T-helper 2 cell treated with Interferon-gamma antibody and Interleukin-4, amounts not matched to agents 5 μg/mL and 100 μg/mL, for 36 hours (primary cell): ENCODE data around the gene CCDC82.
A peak's percentile ranks its signal among the peaks of the same experiment; 100 is the strongest.

Experiments used
- DNase-seq: peaks from one replicate; pipeline ENCODE4 v3.0.0; 2021; ENCODE audit warnings: low spot score
- H3K27ac Mint-ChIP-seq: one replicate; pipeline ENCODE4 v1.8.0; 2021; ENCODE audit warnings: mild to moderate bottlenecking, mixed read lengths
- H3K27me3 Mint-ChIP-seq: one replicate; pipeline ENCODE4 v1.8.0; 2021; ENCODE audit warnings: low read depth, mixed read lengths
- H3K36me3 Mint-ChIP-seq: one replicate; pipeline ENCODE4 v1.8.0; 2021; ENCODE audit warnings: low read depth, mixed read lengths
- H3K4me1 Mint-ChIP-seq: one replicate; pipeline ENCODE4 v1.8.0; 2021; ENCODE audit warnings: low read depth, mixed read lengths
- H3K4me3 Mint-ChIP-seq: one replicate; pipeline ENCODE4 v1.8.0; 2022; ENCODE audit warnings: mild to moderate bottlenecking, moderate library complexity, mixed read lengths
- H3K9me3 Mint-ChIP-seq: one replicate; pipeline ENCODE4 v1.8.0; 2021; ENCODE audit warnings: mixed read lengths

The CCDC82 gene

GRCh38 chr11:96388891-96389719, 607 bp downstream of the CCDC82 start:
- Mint-ChIP-seq H3K27me3 (no peaks in the 10 kb centered on the region), H3K4me3 (peak overlapping the region; percentile 92), H3K4me1 (peaks cover 50% of the 10 kb centered on the region), H3K27ac (peak overlapping the region; percentile 94), H3K36me3 (peaks cover 29% of the 10 kb centered on the region), H3K9me3 (no peaks in the 10 kb centered on the region)
- no peak for DNase-seq

GRCh38 chr11:96385187-96385586, 4.5 kb downstream of the CCDC82 start:
- no peak for DNase-seq
- H3K4me3 Mint-ChIP-seq, result peak overlapping the region; percentile 5
- no peak overlapping the region for H3K27ac Mint-ChIP-seq
- H3K4me1 Mint-ChIP-seq, result peaks cover 37% of the 10 kb centered on the region
- no peaks in the 10 kb centered on the region for H3K27me3 Mint-ChIP-seq
- peaks cover 28% of the 10 kb centered on the region for H3K36me3 Mint-ChIP-seq
- H3K9me3 Mint-ChIP-seq, result no peaks in the 10 kb centered on the region

GRCh38 chr11:96384156-96384555, 5.6 kb downstream of the CCDC82 start:
- no peaks in the 10 kb centered on the region for H3K27me3 Mint-ChIP-seq
- DNase-seq, result no peak
- H3K9me3 Mint-ChIP-seq, result no peaks in the 10 kb centered on the region
- peak overlapping the region; percentile 63 for H3K4me3 Mint-ChIP-seq
- peaks cover 36% of the 10 kb centered on the region for H3K36me3 Mint-ChIP-seq
- H3K27ac Mint-ChIP-seq, result peak overlapping the region; percentile 64
- peaks cover 37% of the 10 kb centered on the region for H3K4me1 Mint-ChIP-seq

GRCh38 chr11:96376796-96377195, 12.9 kb downstream of the CCDC82 start:
- no peaks in the 10 kb centered on the region for H3K9me3 Mint-ChIP-seq
- peaks cover 5% of the 10 kb centered on the region for H3K4me1 Mint-ChIP-seq
- DNase-seq, result no peak
- peaks cover 34% of the 10 kb centered on the region for H3K36me3 Mint-ChIP-seq
- H3K27ac Mint-ChIP-seq, result no peak overlapping the region
- H3K27me3 Mint-ChIP-seq, result no peaks in the 10 kb centered on the region
- H3K4me3 Mint-ChIP-seq, result no peak overlapping the region

- no peaks in the 10 kb centered on the region for H3K27me3 Mint-ChIP-seq
- H3K36me3 Mint-ChIP-seq, result peaks cover 35% of the 10 kb centered on the region
- DNase-seq, result no peak
- H3K9me3 Mint-ChIP-seq, result no peaks in the 10 kb centered on the region
- H3K27ac Mint-ChIP-seq, result no peak overlapping the region
- H3K4me1 Mint-ChIP-seq, result peaks cover 5% of the 10 kb centered on the region
- no peak overlapping the region for H3K4me3 Mint-ChIP-seq
Measured at GRCh38 chr11:96373826-96374225, 15.9 kb downstream of the CCDC82 start.

- Mint-ChIP-seq H3K9me3 (no peaks in the 10 kb centered on the region), H3K4me1 (no peaks in the 10 kb centered on the region), H3K4me3 (no peak overlapping the region), H3K36me3 (peaks cover 38% of the 10 kb centered on the region), H3K27me3 (no peaks in the 10 kb centered on the region), H3K27ac (no peak overlapping the region)
- no peak for DNase-seq
Measured at GRCh38 chr11:96367342-96367741, 22.4 kb downstream of the CCDC82 start.

- DNase-seq, result no peak
- no peaks in the 10 kb centered on the region for H3K4me1 Mint-ChIP-seq
- no peak overlapping the region for H3K27ac Mint-ChIP-seq
- no peaks in the 10 kb centered on the region for H3K9me3 Mint-ChIP-seq
- peaks cover 36% of the 10 kb centered on the region for H3K36me3 Mint-ChIP-seq
- H3K4me3 Mint-ChIP-seq, result no peak overlapping the region
- H3K27me3 Mint-ChIP-seq, result no peaks in the 10 kb centered on the region
Measured at GRCh38 chr11:96366024-96366423, 23.7 kb downstream of the CCDC82 start.

- H3K27me3 Mint-ChIP-seq, result no peaks in the 10 kb centered on the region
- H3K4me3 Mint-ChIP-seq, result no peak overlapping the region
- H3K4me1 Mint-ChIP-seq, result no peaks in the 10 kb centered on the region
- DNase-seq, result no peak
- H3K9me3 Mint-ChIP-seq, result no peaks in the 10 kb centered on the region
- peaks cover 32% of the 10 kb centered on the region for H3K36me3 Mint-ChIP-seq
- H3K27ac Mint-ChIP-seq, result no peak overlapping the region
Measured at GRCh38 chr11:96365493-96365892, 24.2 kb downstream of the CCDC82 start.

- no peak overlapping the region for H3K27ac Mint-ChIP-seq
- DNase-seq, result no peak
- peaks cover 30% of the 10 kb centered on the region for H3K36me3 Mint-ChIP-seq
- H3K4me1 Mint-ChIP-seq, result peaks cover 16% of the 10 kb centered on the region
- no peak overlapping the region for H3K4me3 Mint-ChIP-seq
- H3K9me3 Mint-ChIP-seq, result no peaks in the 10 kb centered on the region
- no peaks in the 10 kb centered on the region for H3K27me3 Mint-ChIP-seq
Measured at GRCh38 chr11:96361778-96362177, 27.9 kb downstream of the CCDC82 start.

- no peaks in the 10 kb centered on the region for H3K9me3 Mint-ChIP-seq
- H3K4me3 Mint-ChIP-seq, result no peak overlapping the region
- peaks cover 50% of the 10 kb centered on the region for H3K36me3 Mint-ChIP-seq
- no peak overlapping the region for H3K27ac Mint-ChIP-seq
- no peak for DNase-seq
- no peaks in the 10 kb centered on the region for H3K27me3 Mint-ChIP-seq
- peaks cover 16% of the 10 kb centered on the region for H3K4me1 Mint-ChIP-seq
Measured at GRCh38 chr11:96358321-96358720, 31.4 kb downstream of the CCDC82 start.

- Mint-ChIP-seq H3K4me1 (peaks cover 16% of the 10 kb centered on the region), H3K4me3 (no peak overlapping the region), H3K9me3 (no peaks in the 10 kb centered on the region), H3K27me3 (no peaks in the 10 kb centered on the region), H3K27ac (peak overlapping the region; percentile 3), H3K36me3 (peaks cover 50% of the 10 kb centered on the region)
- DNase-seq, result no peak
Measured at GRCh38 chr11:96357794-96358193, 31.9 kb downstream of the CCDC82 start.

GRCh38 chr11:96356848-96357247, 32.9 kb downstream of the CCDC82 start:
- Mint-ChIP-seq H3K4me3 (no peak overlapping the region), H3K4me1 (peaks cover 16% of the 10 kb centered on the region), H3K36me3 (peaks cover 44% of the 10 kb centered on the region), H3K27me3 (no peaks in the 10 kb centered on the region), H3K9me3 (no peaks in the 10 kb centered on the region), H3K27ac (no peak overlapping the region)
- no peak for DNase-seq

GRCh38 chr11:96342961-96343711, 46.6 kb downstream of the CCDC82 start, which contains the start of gene MAML2:
Gene MAML2, minus strand, starts transcription at chr11:96343195. Its CDS starts 1,300 bp downstream, at chr11:96341895.
- peaks cover 37% of the 10 kb centered on the region for H3K4me1 Mint-ChIP-seq

More at GRCh38 chr11:96342961-96343711, 46.6 kb downstream of the CCDC82 start, which contains the start of gene MAML2:
- H3K27me3 Mint-ChIP-seq, result no peaks in the 10 kb centered on the region
- H3K36me3 Mint-ChIP-seq, result peaks cover 3% of the 10 kb centered on the region
- H3K9me3 Mint-ChIP-seq, result peaks cover under 1% of the 10 kb centered on the region
- peak within 1 kb of the TSS; percentile 96 for H3K4me3 Mint-ChIP-seq
- DNase-seq, result peak; percentile 90
- peak within 1 kb of the TSS; percentile 79 for H3K27ac Mint-ChIP-seq
